Hematopoietic multipotent progenitor cell treated with erythropoietin and hydrocortisone succinate and interleukin-3 and kit ligand, for 17 days (in vitro differentiated cells): Measurements from ENCODE around the gene C11orf42.
"Not testable (repeated sequence)": the region's sequence is repeated elsewhere in the genome, so short reads cannot be mapped to it uniquely, and the experiment has no call there.

Source experiments
- DNase-seq: peaks from one replicate; pipeline ENCODE4 v3.0.0-alpha.2; 2015; ENCODE audit warnings: low spot score

Gene C11orf42

DNA sequence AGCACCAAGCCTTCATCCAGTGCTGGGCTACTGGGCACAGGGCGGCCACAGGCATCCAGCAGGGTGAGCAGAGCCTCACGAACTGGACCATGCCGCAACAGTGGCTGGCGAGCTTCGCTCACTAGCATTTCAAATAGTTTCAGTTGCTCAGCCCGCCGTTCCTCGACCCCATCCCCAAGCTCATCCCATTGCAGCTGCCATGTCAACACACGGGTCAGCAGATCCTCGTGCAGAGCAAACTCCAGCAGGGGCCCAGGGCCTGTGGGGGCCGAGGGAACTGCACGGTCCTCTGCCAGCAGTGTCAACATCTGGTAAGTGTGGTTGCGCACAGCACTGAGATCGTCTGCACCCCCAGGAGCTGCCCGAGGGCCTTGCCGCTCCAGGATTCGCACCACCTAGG, 18.5 kb downstream of the C11orf42 start:
- DNase-seq: no peak

DNA sequence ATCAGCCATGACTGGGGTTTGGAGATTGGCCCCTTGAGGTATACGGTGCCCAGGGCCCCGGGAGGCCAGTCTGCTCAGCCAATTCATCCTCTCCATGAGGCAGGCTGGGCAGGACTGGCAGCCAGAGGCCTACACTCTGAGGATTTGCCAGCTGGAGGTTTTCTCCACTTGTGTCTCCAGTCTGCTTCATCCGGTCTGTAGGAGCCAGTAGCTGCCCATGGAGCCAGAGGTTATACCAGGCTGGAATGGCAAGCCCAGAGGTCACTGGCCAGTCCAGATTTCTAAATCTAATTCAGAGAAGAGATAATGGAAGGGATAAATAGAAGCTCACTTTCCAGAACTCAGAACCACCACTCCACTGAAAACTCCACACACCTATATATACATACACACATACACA, 19.1 kb downstream of the C11orf42 start:
- DNase-seq: no peak

DNA sequence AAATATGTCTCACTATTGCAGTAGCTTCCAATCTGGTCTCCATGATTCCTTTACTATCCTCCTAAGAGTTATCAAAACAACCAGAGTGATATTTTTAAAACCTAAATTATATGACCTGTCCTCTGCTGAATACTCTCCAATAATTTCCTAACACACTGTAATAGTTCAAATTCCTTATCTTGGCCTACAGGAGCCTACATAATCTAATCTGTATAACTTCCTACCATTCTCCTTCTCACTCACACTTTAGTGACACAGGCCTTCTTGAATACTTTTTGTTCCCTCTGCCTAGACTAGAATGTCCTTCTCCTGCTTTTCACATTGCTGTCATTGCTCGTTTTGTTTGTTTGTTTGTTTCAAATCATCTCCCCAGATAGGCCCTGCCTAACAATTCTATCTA, 19.7 kb downstream of the C11orf42 start:
- DNase-seq: no peak

DNA sequence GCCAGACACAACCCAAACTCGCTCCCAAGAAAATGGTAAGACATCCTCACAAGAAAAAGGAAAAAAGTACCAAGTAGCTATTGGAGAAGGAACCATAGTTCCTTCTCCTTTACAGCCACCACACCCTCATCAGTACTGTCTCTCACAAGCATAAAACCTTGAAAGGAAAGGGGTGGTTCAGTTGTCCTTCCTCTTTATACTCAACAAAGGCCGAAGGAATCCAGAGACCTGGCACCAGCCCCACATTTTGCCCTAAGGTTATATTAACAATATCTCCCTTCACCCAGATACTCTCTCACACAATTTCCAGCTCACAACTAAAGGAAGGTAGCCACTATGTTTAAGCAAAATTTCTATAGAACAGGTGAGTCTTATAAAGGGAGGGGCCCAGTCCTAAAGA, 20.5 kb downstream of the C11orf42 start:
- no peak for DNase-seq

DNA sequence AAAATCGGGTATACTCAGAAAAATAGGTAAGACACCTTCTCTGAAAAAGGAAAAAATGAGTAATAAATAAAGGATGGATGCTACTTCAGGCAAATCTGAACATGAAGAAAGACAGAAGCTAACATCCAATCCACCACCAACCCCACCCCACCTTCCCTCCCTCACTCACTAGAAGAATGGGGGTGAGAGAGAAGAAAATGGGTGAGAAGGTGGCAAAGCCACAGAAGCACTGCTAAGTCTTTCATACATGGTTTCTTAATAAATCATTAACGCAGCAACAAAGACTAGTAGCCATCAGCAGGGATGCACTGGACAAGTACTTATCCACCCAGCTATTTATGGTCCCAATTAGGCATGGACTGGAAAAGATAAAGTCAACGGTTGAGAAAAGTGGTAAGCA, 23.2 kb downstream of the C11orf42 start:
- DNase-seq: no peak

DNA sequence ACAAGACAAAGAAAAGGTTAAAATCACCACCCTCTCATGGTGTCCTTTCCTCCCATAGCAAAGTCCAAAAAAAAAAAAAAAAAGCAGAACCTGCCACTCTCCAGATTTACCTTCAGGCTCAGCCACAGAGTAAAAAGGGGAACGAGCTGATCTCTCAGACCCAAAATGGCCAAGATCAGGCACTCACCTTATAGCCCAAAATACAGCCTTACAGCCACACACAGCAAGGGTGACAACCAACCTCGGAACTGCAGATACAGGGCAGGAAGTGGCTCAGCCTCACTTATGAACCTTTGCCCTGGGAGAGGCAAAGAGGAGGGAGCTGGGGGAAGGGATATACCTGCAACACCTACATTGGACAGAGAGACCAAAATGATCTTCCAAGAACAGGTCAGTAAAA, 24.6 kb downstream of the C11orf42 start:
- no peak for DNase-seq

DNA sequence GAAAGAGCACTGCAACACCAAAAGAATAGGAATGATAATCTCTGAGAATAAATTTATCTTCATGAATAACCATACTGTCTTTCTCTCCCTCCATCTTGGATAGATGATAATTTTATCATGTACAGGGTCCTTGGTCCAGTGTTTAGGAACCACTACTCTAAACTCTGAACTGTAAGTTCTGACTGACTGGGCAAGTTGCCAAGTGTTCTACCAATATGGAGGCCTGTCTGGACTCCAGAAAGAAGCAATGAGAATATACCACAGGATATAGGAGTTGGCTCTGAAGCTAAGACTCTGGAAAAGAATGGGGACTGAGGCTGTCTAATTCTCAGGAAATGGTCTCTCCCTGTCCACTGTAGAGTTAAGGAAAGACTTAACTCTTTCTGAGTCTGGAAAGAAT, 27.5 kb downstream of the C11orf42 start:
- peak; percentile 40 for DNase-seq

DNA sequence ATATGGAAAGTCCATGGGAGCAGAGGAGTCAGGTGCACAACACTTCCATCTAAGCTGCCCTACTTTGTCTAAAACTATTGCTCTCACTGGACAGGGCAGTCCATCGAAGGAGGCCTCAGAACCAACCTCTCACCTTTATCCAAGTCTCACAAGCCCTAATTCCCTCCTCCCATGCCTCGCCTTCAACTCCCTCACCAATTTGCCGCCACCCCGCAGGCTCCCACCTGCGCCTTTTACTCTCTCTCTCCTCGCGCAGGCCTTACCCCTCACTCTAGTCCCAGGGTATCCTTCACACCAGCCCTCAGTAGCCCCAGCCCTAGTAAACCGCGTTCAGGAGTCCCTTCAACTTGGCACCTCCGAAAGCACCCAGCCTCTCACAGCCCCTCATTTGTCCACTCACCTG, 28.6 kb downstream of the C11orf42 start:
- no peak for DNase-seq

DNA sequence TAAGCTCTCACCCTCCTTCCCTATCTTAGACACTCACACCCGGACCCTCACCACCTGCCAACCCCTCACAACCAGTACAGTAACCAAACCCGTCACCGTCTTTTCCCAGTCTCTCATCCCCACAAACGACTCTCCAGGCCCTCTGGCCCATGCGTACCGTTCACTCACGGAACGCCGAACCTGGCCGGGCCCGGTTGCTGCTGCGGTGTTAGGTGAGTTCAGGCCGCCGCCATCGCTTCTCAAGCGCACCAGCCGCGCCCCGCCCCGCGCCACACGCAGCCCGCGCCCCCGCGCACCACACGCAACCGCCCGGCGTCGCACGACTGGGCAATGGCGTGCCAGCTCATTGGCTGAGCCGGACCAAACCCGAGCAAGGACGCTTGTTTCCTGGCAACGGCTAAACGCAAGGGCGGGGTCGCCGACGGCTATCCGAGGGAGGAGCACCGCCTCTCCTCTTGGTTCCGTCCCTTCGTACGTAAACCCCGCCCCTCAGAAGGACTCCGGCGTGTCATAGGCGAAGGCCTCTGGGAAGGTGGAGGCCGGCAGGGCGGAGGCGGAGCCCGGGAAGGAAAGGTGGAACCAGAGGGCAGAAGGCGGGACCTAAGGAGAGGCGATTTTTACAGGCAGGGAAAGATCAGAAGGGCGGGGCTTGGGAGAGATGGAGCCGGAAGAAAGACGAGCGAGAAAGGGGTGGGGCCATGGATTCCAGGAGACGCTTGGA, 29.2 kb downstream of the C11orf42 start, which contains the start of gene FHIP1B:
TSS of gene FHIP1B (minus strand) at position 250 of the 721 bp plus-strand sequence. CDS start 10,120 bp downstream, outside the sequence.
- DNase-seq: peak; percentile 99

DNA sequence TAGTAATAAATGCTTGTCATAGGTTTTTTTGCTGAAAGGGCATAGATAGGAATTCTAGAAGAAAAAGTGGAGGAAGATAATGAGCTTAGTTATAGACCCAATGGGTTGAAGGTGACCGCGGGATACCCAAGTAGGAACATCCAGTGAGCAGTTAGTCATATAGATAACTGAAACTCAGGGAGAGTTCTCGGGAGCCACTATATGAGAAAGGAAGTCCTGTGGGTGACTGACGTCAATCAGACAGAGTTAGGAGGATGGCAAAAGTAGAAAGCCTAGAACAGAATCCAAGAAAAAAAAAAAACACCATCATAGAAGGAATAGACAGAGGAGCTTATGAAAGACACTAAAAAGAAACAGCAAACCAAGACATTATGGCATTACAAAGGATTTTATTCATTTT, 31.9 kb downstream of the C11orf42 start:
- DNase-seq: no peak

DNA sequence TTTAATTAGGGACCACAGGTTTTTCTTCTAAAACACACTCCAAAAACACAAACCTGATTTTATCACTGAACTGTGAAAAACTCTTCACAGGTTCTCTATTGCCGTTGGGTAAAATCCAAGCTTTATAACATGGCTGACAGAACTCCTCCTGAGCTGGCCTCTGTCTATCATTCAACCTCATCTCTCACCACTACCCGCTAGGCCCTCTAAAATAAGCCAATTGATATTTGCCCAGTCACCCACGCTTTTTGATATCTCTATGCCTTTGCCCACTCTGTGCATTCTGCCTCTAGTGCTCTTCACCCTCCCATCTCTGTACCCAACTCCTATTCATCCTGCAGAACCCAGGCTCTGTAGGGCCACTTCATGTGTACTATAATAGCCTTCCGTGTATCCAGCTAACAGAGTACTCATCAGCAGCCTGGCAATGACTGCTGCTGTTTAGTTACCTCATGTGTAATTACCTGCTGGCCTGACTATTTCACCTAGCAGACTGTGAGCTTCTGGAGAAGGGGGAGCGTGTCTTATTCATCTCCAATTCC, 32.5 kb downstream of the C11orf42 start:
- DNase-seq: no peak

DNA sequence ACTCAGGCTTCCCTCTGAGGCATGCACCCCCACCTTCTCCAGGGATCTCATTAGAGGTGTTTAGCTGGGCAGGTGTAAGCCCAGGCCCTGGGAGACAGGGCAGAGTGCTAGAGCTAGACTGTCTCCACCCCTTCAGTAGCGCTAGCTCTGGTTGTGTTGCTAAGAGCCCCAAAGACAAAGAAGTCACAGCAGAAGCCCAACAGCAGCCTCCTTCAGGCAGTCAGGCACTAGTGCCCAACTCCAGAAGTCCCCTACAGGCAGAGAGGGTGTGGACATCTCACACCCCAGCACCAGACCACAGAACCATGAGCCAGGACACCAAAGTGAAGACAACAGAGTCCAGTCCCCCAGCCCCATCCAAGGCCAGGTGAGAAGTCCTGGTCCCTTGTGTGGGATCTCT, 33.5 kb downstream of the C11orf42 start, which contains the start of gene CNGA4:
TSS of gene CNGA4 (plus strand) at position 188 of the 400 bp plus-strand sequence. CDS start at position 306, 118 bp downstream.
- no peak for DNase-seq

DNA sequence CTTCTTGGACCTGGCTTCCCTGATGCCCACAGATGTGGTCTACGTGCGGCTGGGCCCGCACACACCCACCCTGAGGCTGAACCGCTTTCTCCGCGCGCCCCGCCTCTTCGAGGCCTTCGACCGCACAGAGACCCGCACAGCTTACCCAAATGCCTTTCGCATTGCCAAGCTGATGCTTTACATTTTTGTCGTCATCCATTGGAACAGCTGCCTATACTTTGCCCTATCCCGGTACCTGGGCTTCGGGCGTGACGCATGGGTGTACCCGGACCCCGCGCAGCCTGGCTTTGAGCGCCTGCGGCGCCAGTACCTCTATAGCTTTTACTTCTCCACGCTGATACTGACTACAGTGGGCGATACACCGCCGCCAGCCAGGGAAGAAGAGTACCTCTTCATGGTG, 34.8 kb downstream of the C11orf42 start:
- no peak for DNase-seq

DNA sequence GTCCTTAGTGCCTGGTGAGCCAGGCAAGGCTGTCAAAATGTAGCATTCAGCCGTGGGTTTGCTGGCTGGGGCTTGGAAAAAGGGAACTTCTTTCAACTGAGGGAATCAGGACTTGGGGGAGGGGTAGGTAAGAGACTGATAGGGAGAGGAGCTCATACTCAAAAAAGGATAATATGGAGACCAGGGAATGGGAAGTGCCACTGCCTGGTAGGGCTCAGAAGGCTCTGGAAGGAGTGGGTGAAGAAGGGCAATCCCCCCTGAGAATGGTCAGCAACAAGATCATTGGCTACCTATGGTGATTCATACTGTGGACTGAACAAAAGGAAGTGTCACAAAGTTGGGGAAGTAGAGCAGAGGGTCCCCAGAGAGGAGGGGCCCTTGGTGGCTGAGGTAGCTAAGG, 35.4 kb downstream of the C11orf42 start:
- no peak for DNase-seq

DNA sequence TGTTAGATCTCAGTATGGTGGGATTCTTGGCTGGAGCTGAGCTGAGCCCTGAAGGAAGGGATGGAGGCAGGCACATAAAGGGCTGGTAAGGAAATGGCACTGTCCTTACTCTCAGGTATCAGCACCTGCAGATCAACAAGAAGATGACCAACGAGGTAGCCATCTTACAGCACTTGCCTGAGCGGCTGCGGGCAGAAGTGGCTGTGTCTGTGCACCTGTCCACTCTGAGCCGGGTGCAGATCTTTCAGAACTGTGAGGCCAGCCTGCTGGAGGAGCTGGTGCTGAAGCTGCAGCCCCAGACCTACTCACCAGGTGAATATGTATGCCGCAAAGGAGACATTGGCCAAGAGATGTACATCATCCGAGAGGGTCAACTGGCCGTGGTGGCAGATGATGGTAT, 36.0 kb downstream of the C11orf42 start:
- no peak for DNase-seq

DNA sequence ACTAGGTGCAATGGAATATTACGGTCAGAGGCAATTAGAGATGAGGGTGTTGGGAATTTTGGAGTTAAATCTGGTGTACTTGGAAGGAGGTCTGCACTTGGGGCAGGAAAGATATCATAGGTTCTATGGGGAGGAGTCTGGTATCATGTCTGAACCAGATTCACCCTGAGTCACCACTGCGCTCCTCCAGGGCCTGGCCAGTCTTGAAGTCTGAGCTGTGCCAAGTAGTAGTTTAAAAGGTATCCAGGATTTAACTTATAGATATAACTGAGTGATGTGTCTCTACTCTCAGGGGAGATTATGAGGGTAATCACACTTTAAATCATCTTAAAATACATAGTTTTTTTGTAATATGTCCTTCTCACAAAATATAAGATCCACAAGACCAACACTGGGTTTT, 40.2 kb downstream of the C11orf42 start:
- DNase-seq: peak; percentile 50

DNA sequence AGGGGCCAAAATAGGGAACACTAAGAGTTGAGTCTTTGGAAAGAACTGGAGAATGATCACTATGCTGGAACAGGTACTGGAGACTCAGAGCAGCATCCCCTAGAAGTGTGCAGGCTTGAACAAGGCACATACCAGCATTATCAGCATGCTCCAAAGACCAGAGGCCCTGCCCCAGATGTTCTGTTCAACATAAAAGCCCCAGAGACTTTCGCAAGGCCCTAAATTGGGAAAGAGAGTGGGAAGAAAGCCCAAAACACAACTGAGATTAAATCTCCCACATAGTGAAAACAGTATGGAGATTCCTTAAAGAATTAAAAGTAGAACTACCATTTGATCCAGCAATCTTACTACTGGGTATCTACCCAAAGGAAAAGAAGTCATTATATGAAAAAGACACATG, 42.9 kb downstream of the C11orf42 start:
- peak; percentile 19 for DNase-seq

DNA sequence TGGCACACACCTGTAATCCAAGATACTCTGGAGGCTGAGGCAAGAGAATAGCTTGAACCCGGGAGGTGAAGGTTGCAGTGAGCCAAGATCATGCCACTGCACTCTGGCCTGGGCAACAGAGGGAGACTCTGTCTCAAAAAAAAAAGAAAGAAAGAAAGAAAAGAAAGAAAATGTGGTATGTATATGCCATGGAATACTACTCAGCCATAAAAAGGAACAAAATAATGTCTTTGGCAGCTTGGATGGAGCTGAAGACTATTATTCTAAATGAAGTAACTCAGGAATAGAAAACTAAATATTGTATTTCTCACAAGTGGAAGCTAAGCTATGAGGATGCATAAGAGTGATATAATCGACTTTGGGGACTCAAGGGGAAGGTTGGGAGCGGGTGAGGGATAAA, 43.5 kb downstream of the C11orf42 start:
- not testable (repeated sequence) for DNase-seq

DNA sequence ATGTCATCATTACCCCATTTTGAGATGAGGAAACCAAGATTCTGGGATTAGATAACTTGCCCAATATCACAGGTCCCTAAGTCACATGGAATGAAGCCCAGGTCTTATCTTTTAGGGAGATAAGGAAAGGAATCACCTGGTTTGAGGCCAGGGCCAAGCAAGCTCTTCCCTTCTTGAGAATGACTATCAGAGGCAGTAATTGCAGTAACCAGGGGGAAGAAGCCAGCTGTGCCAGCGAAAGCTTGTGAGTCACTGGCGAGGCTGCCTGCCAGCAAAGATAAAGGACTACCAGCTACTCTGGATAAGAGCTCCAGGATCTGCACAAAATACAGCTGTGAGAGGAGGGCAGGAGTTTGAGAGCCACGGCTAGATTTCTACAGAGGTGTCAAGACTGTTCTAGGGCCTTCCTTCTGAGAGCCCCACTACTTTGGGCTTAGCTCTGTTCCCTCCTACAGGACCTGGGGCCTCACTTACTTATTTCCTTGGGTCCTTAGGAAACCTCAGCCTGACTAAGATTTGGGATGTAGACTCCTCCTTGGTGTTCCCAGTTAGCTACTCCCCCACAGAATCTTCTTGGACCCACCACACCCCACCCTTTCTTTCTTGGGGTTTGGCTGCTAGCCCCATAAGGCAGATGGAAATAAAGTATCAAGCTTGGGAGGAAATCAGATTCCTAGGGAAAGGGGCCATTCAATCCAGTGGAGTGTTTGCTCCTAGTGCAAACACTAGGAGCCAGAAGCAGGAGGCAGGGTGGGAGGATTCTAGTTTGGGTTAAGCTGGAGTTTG, 44.6 kb downstream of the C11orf42 start:
- DNase-seq: peak; percentile 88

DNA sequence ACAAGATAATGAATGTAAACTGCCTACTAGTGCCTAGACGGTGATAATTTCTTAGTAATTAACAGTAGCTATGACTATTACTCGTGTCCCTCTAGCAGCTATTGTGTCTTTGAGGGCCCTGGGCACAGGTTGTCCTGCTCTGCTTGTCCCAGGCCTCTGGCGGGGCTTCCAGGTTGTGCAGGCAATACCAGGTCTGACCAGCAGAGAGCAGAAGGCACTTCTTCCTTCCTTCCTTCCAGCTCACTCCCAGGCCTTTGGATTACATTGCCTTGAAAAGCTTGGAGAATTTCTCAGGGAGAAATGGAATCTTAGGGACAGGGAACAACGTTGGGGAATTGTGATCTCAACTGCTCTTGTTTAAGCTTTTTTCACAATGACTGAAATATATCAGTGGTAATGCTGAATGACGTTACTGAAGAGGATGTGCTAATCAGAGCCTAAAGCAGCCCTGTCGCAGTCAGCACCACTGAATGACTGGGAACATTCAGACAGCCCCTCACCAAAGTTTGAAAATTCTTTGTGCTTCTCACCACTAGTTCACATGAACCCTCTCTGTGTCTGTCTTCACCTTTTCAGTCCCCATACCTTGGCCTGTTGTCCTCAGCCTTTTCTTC, 45.9 kb downstream of the C11orf42 start:
- DNase-seq: peak; percentile 78

DNA sequence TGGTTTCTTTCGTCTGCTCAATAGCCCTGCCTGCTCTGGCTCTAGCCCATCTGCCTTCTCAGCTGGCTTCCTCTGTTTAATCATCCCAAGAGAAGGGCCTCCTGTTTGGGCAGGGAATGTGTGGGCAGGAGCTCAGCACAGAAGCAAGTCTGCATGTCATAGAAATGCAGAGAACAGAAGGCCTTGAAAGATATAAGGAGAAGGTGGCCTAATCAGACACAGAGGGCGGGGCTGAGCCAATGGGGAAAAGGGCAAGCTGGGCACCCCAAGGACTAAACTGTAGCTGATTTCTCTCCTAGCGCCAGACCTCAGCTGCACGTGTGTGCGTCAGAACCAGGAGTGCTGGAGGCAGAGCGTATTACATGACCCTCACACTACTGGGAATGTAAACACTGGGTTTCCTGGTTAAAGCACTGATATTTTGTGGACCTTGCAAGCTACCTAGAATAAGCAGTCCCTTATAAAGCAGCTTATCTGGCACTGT, 46.7 kb downstream of the C11orf42 start:
- peak; percentile 79 for DNase-seq

DNA sequence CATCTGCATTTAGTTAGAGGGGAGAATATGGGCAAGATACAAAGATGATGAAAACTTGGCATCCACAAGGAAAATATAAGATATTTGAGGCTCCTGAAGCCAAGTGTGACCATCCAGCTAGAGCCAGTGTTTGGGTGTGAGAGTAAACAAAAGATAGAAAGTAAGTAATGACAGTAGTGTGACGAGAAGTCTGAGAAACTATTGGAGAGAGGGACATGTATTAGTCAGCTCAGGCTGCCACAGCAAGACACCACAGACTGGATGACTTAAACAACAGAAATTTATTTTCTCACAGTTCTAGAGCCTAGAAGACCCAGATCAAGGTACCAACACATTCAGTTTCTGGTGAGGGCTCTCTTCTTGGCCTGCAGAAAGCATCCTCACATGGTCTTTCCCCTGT, 47.8 kb downstream of the C11orf42 start:
- DNase-seq: peak; percentile 13
